GM19023 (cell line): Measurements from ENCODE around the gene WWC1.
"Not testable (repeated sequence)": the region's sequence is repeated elsewhere in the genome, so short reads cannot be mapped to it uniquely, and the experiment has no call there.

Source experiments
- ATAC-seq: cut with Tn5 transposase; IDR thresholded peaks from one replicate; pipeline ENCODE4 v1.9.1; 2021; ENCODE audit warnings: mild to moderate bottlenecking, moderate library complexity; ENCODE audit not compliant: unreplicated experiment

WWC1 gene

GRCh38 chr5:168328814-168329213 lies 37.4 kb downstream of the WWC1 start:
- peak; percentile 59 for ATAC-seq

- ATAC-seq: no peak
These were observed 37.9 kb downstream of the WWC1 start for GRCh38 chr5:168329302-168329701.

- ATAC-seq: no peak
These were observed 40.6 kb downstream of the WWC1 start for GRCh38 chr5:168332042-168332441.

- no peak for ATAC-seq
These were observed 42.8 kb downstream of the WWC1 start for GRCh38 chr5:168334280-168334679.

- no peak for ATAC-seq
These were observed 43.2 kb downstream of the WWC1 start for GRCh38 chr5:168334695-168335094.

GRCh38 chr5:168337361-168337760 lies 45.9 kb downstream of the WWC1 start:
- ATAC-seq: no peak

GRCh38 chr5:168339109-168339771 lies 47.8 kb downstream of the WWC1 start:
- no peak for ATAC-seq

GRCh38 chr5:168339772-168340140 lies 48.3 kb downstream of the WWC1 start:
- ATAC-seq: not testable (repeated sequence)

- no peak for ATAC-seq
These were observed 49.0 kb downstream of the WWC1 start for GRCh38 chr5:168340487-168340886.

GRCh38 chr5:168341178-168341577 lies 49.7 kb downstream of the WWC1 start:
- ATAC-seq: no peak

- no peak for ATAC-seq
These were observed 50.8 kb downstream of the WWC1 start for GRCh38 chr5:168342151-168342825.

GRCh38 chr5:168342985-168343384 lies 51.5 kb downstream of the WWC1 start:
- ATAC-seq: no peak

- ATAC-seq: no peak
These were observed 55.0 kb downstream of the WWC1 start for GRCh38 chr5:168346417-168346816.

- ATAC-seq: no peak
These were observed 56.1 kb downstream of the WWC1 start for GRCh38 chr5:168347368-168348083.

GRCh38 chr5:168348084-168348414 lies 56.6 kb downstream of the WWC1 start:
- ATAC-seq: no peak

GRCh38 chr5:168350315-168350714 lies 58.9 kb downstream of the WWC1 start:
- no peak for ATAC-seq

- no peak for ATAC-seq
These were observed 61.9 kb downstream of the WWC1 start for GRCh38 chr5:168353216-168353957.

- ATAC-seq: no peak
These were observed 63.0 kb downstream of the WWC1 start for GRCh38 chr5:168354397-168354796.

GRCh38 chr5:168356171-168356570 lies 64.7 kb downstream of the WWC1 start:
- ATAC-seq: no peak

GRCh38 chr5:168356592-168356991 lies 65.1 kb downstream of the WWC1 start:
- ATAC-seq: no peak

GRCh38 chr5:168357876-168358275 lies 66.4 kb downstream of the WWC1 start:
- ATAC-seq: no peak
